SK-N-SH treated with all-trans-retinoic acid at 6 μM for 48 hours (cell line): Measurements from ENCODE around the gene CXorf66.

Source experiments
- ATAC-seq: fragments of 200-7000 bp; cut with Tn5 transposase; 3 replicates; pipeline ENCODE4 v1.9.1; 2020; ENCODE audit warnings: mild to moderate bottlenecking, moderate library complexity
- ARNTL ChIP-seq: fragments of 450-650 bp; formaldehyde crosslinking; IDR thresholded peaks from 2 replicates; pipeline ENCODE4 v1.5.0; 2020; ENCODE audit warnings: low read depth, mild to moderate bottlenecking, moderate library complexity, borderline replicate concordance
- BACH2 ChIP-seq: fragments of 250-450 bp; sonication (Bioruptor Pico); IDR thresholded peaks from 2 replicates; pipeline ENCODE4 v1.9.0; 2021; ENCODE audit warnings: mild to moderate bottlenecking, borderline replicate concordance
- CSDC2 ChIP-seq: fragments of 250-450 bp; sonication (Bioruptor Pico); IDR thresholded peaks from 2 replicates; pipeline ENCODE4 v1.5.0; 2020; ENCODE audit warnings: mild to moderate bottlenecking, moderate library complexity
- ESRRG ChIP-seq: fragments of 250-450 bp; sonication (Bioruptor Pico); IDR thresholded peaks from 2 replicates; pipeline ENCODE4 v1.6.1; 2021; ENCODE audit warnings: mild to moderate bottlenecking
- ISL1 ChIP-seq: fragments of 250-450 bp; sonication (Bioruptor Pico); IDR thresholded peaks from 2 replicates; pipeline ENCODE4 v2.1.2; 2022; ENCODE audit warnings: mild to moderate bottlenecking, moderate library complexity
- OSR1 ChIP-seq: fragments of 250-450 bp; sonication (Bioruptor Pico); IDR thresholded peaks from 2 replicates; pipeline ENCODE4 v1.8.0; 2022; ENCODE audit warnings: moderate library complexity, mild to moderate bottlenecking, inconsistent platforms
- PPARA ChIP-seq: fragments of 250-450 bp; sonication (Bioruptor Pico); IDR thresholded peaks from 2 replicates; pipeline ENCODE4 v1.5.0; 2020; ENCODE audit warnings: mild to moderate bottlenecking, borderline replicate concordance
- RARB ChIP-seq: fragments of 250-450 bp; sonication (Bioruptor Pico); IDR thresholded peaks from 2 replicates; pipeline ENCODE4 v1.8.0; 2021; ENCODE audit warnings: mild to moderate bottlenecking, moderate library complexity
- SNAI2 ChIP-seq: fragments of 250-450 bp; sonication (Bioruptor Pico); IDR thresholded peaks from 2 replicates; pipeline ENCODE4 v1.5.0; 2020; ENCODE audit warnings: mild to moderate bottlenecking, moderate library complexity
- TCF4 ChIP-seq: fragments of 250-450 bp; sonication (Bioruptor Pico); IDR thresholded peaks from 2 replicates; pipeline ENCODE4 v1.8.0; 2021; ENCODE audit warnings: mild to moderate bottlenecking, moderate library complexity, borderline replicate concordance
- TOX ChIP-seq: fragments of 250-450 bp; sonication (Bioruptor Pico); IDR thresholded peaks from 2 replicates; pipeline ENCODE4 v1.8.0; 2021; ENCODE audit warnings: mild to moderate bottlenecking, moderate library complexity, borderline replicate concordance
- ZC3H10 ChIP-seq: fragments of 250-450 bp; sonication (Bioruptor Pico); IDR thresholded peaks from 2 replicates; pipeline ENCODE4 v1.5.1; 2021; ENCODE audit warnings: mild to moderate bottlenecking, moderate library complexity
- ZFP3 ChIP-seq: fragments of 250-450 bp; sonication (Bioruptor Pico); IDR thresholded peaks from 2 replicates; pipeline ENCODE4 v1.5.0; 2020; ENCODE audit warnings: mild to moderate bottlenecking, moderate library complexity
- ZFP30 ChIP-seq: fragments of 450-650 bp; formaldehyde crosslinking; IDR thresholded peaks from 2 replicates; pipeline ENCODE4 v1.5.0; 2022; ENCODE audit warnings: mild to moderate bottlenecking, moderate library complexity
- ZNF565 ChIP-seq: fragments of 450-650 bp; formaldehyde crosslinking; conservative IDR thresholded peaks from 2 replicates; pipeline ENCODE4 v1.5.0; 2020; ENCODE audit warnings: low read depth, mild to moderate bottlenecking, moderate library complexity
- ZNF70 ChIP-seq: fragments of 450-650 bp; formaldehyde crosslinking; IDR thresholded peaks from 2 replicates; pipeline ENCODE4 v1.5.0; 2020; ENCODE audit warnings: mild to moderate bottlenecking, moderate library complexity
- ZNF8 ChIP-seq: fragments of 450-650 bp; formaldehyde crosslinking; IDR thresholded peaks from 2 replicates; pipeline ENCODE4 v1.5.0; 2020; ENCODE audit warnings: mild to moderate bottlenecking, moderate library complexity
- TF ChIP-seq, protein P1 (sequence below): fragments of 250-450 bp; sonication (Bioruptor Pico); IDR thresholded peaks from 2 replicates; pipeline ENCODE4 v1.8.0; 2021; ENCODE audit warnings: low read depth, mild to moderate bottlenecking, moderate library complexity, borderline replicate concordance
- TF ChIP-seq, protein P2 (sequence below): fragments of 250-450 bp; sonication (Bioruptor Pico); IDR thresholded peaks from 2 replicates; pipeline ENCODE4 v1.5.1; 2021; ENCODE audit warnings: mild to moderate bottlenecking, moderate library complexity
- TF ChIP-seq, protein P3 (sequence below): fragments of 250-450 bp; sonication (Bioruptor Pico); IDR thresholded peaks from 2 replicates; pipeline ENCODE4 v1.8.0; 2020; ENCODE audit warnings: mild to moderate bottlenecking, moderate library complexity, borderline replicate concordance
- TF ChIP-seq, protein P4 (sequence below): fragments of 250-450 bp; sonication (Bioruptor Pico); IDR thresholded peaks from 2 replicates; pipeline ENCODE4 v1.5.0; 2020; ENCODE audit warnings: mild to moderate bottlenecking, moderate library complexity

Gene CXorf66

DNA sequence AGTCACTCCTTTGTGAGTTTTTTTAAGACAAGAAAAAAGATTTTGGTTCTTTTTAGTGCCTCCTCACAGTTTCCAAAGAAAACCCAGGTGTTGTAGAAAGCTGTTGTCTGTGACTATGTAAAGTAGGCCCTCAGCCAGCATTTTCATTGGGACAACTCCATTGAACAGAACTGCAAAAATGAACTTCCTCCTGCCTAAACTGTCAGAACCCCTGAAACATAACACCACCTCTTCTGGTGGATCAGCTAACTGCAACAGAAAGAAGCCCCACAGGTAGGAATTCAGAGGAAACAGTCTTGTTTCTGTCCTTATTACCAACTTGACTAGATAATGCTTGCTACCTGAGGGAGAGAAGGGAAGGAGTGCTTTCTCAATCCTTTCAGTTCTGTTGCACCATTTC, 29.1 kb downstream of the CXorf66 start (continued):
- TF ChIP-seq, protein P1, sequence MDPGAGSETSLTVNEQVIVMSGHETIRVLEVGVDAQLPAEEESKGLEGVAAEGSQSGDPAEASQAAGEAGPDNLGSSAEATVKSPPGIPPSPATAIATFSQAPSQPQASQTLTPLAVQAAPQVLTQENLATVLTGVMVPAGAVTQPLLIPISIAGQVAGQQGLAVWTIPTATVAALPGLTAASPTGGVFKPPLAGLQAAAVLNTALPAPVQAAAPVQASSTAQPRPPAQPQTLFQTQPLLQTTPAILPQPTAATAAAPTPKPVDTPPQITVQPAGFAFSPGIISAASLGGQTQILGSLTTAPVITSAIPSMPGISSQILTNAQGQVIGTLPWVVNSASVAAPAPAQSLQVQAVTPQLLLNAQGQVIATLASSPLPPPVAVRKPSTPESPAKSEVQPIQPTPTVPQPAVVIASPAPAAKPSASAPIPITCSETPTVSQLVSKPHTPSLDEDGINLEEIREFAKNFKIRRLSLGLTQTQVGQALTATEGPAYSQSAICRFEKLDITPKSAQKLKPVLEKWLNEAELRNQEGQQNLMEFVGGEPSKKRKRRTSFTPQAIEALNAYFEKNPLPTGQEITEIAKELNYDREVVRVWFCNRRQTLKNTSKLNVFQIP (CRISPR knock-in tag) = no peak
- TF ChIP-seq ZC3H10 (CRISPR knock-in tag) = no peak
- no peak for TF ChIP-seq ISL1 (CRISPR knock-in tag)

DNA sequence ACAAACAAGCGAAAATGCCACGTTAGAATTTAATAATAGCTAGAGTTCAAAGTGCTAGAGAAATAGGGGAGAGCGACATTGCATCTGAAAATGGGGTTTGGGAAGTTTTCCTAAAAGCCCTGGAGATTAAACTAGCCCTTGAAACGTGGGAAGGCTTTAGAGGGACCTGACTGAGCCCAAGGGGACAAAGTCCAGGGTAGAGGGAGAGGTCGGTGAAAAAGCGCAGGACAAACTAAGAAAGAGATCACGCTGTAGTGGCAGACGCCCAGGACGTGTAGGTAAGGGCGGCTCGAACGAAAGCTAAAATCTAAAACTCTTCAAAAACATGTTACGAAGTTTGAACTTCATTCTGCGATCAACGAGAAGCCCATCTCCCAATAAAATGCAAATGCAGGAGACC, 31.4 kb downstream of the CXorf66 start:
- no peak for ATAC-seq
- TF ChIP-seq ZFP30 (no peak), ZC3H10 (CRISPR knock-in tag) (no peak), ARNTL (CRISPR knock-in tag) (no peak), ZNF565 (no peak), TCF4 (CRISPR knock-in tag) (no peak), ESRRG (CRISPR knock-in tag) (no peak), ZFP3 (CRISPR knock-in tag) (no peak), ISL1 (CRISPR knock-in tag) (no peak), BACH2 (CRISPR knock-in tag) (no peak), ZNF70 (CRISPR knock-in tag) (no peak), ZNF8 (CRISPR knock-in tag) (no peak)
- TF ChIP-seq, protein P2, sequence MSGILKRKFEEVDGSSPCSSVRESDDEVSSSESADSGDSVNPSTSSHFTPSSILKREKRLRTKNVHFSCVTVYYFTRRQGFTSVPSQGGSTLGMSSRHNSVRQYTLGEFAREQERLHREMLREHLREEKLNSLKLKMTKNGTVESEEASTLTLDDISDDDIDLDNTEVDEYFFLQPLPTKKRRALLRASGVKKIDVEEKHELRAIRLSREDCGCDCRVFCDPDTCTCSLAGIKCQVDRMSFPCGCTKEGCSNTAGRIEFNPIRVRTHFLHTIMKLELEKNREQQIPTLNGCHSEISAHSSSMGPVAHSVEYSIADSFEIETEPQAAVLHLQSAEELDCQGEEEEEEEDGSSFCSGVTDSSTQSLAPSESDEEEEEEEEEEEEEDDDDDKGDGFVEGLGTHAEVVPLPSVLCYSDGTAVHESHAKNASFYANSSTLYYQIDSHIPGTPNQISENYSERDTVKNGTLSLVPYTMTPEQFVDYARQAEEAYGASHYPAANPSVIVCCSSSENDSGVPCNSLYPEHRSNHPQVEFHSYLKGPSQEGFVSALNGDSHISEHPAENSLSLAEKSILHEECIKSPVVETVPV (CRISPR knock-in tag) = no peak
- TF ChIP-seq, protein P3, sequence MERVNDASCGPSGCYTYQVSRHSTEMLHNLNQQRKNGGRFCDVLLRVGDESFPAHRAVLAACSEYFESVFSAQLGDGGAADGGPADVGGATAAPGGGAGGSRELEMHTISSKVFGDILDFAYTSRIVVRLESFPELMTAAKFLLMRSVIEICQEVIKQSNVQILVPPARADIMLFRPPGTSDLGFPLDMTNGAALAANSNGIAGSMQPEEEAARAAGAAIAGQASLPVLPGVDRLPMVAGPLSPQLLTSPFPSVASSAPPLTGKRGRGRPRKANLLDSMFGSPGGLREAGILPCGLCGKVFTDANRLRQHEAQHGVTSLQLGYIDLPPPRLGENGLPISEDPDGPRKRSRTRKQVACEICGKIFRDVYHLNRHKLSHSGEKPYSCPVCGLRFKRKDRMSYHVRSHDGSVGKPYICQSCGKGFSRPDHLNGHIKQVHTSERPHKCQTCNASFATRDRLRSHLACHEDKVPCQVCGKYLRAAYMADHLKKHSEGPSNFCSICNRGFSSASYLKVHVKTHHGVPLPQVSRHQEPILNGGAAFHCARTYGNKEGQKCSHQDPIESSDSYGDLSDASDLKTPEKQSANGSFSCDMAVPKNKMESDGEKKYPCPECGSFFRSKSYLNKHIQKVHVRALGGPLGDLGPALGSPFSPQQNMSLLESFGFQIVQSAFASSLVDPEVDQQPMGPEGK (CRISPR knock-in tag) = no peak

DNA sequence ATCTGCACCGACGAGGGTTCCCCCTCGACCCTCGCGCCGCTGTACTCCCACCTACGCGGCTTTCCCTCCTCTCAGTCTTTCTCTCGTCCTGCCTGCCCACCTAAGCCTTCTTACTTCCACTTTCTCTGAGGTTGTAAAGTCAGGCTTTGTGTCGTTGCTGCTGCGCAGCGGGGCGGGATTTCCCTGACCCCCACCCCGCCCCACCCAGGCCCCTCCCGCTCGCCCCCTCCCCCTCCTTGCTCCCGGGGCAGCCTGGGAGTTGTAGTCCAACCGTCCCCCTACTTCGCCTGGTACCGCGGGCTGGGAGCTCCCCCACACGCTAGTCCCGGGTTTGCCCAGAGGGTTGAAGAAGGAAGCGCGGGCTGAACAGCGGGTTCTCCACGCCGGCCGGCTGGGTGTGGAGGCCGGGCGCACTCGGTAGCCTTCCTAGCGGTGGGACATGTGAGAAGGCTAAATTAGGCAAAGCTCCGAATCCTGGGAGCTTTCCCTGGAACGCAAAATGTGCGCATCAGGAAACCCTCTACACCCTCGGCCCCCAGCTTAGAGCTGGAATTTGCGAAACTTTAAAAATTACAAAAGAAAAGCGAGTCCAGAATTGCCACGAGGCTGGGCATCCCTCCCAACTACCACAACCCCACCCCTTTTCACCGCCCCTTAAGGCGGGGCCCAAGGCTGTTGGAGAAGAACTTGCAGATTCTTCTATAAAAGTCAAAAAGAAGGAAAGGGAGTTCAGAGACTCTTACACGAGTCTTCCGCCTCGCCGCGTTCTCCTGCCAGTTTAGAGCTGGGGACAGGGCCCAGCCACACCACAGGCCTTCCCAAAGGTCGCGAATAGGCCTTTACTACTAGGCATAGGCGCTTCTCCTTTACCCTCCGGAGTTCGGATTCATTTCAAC, 32.2 kb downstream of the CXorf66 start, which contains the start of gene ATP11C:
Gene ATP11C, minus strand, starts transcription at position 153 of the 896 bp plus-strand sequence. CDS start 1,011 bp downstream, outside the sequence.
- peak; percentile 83 for ATAC-seq
- TF ChIP-seq ZFP3 (CRISPR knock-in tag) (no peak), ZC3H10 (CRISPR knock-in tag) (no peak), ZNF70 (CRISPR knock-in tag) (no peak), CSDC2 (CRISPR knock-in tag) (no peak), PPARA (CRISPR knock-in tag) (no peak), ZFP30 (no peak), ARNTL (CRISPR knock-in tag) (no peak), SNAI2 (CRISPR knock-in tag) (no peak), TOX (CRISPR knock-in tag) (no peak), TCF4 (CRISPR knock-in tag) (no peak), ZNF8 (CRISPR knock-in tag) (no peak), OSR1 (no peak), BACH2 (CRISPR knock-in tag) (no peak), RARB (CRISPR knock-in tag) (no peak), ISL1 (CRISPR knock-in tag) (no peak), ESRRG (CRISPR knock-in tag) (no peak), ZNF565 (no peak)
- TF ChIP-seq, protein P1 (CRISPR knock-in tag) = no peak
- TF ChIP-seq, protein P4, sequence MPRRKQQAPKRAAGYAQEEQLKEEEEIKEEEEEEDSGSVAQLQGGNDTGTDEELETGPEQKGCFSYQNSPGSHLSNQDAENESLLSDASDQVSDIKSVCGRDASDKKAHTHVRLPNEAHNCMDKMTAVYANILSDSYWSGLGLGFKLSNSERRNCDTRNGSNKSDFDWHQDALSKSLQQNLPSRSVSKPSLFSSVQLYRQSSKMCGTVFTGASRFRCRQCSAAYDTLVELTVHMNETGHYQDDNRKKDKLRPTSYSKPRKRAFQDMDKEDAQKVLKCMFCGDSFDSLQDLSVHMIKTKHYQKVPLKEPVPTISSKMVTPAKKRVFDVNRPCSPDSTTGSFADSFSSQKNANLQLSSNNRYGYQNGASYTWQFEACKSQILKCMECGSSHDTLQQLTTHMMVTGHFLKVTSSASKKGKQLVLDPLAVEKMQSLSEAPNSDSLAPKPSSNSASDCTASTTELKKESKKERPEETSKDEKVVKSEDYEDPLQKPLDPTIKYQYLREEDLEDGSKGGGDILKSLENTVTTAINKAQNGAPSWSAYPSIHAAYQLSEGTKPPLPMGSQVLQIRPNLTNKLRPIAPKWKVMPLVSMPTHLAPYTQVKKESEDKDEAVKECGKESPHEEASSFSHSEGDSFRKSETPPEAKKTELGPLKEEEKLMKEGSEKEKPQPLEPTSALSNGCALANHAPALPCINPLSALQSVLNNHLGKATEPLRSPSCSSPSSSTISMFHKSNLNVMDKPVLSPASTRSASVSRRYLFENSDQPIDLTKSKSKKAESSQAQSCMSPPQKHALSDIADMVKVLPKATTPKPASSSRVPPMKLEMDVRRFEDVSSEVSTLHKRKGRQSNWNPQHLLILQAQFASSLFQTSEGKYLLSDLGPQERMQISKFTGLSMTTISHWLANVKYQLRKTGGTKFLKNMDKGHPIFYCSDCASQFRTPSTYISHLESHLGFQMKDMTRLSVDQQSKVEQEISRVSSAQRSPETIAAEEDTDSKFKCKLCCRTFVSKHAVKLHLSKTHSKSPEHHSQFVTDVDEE (CRISPR knock-in tag) = no peak
- TF ChIP-seq, protein P2 (CRISPR knock-in tag) = no peak
- TF ChIP-seq, all 23 proteins: peak for 0
